ENCODE results near the gene ZNF536.

Gene ZNF536

GRCh38 chr19:30539981-30540380 is 167.8 kb downstream of the ZNF536 start:
- no peak for DNase-seq

DNA sequence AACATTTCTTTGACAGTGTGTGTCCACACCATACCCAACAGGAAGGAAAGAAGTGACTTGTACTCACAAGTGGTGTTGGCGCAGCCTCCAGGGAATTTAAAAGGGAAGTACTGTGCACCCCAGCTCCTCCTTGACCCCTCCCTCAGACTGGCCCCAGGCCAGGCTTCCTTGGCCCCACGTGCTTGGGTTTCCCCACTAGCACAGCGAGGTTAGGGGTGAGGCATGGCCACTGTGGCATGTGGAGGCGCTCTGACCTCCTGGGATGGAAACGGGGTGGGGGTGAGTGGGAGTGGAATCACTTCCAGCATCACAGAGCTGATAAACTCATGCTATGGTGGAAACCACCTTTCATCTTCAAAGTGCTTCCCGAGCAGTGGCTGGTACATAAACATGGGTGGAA is 168.6 kb downstream of the ZNF536 start:
- DNase-seq: no peak

- DNase-seq: no peak
These were observed 169.4 kb downstream of the ZNF536 start for GRCh38 chr19:30541575-30541974.

DNA sequence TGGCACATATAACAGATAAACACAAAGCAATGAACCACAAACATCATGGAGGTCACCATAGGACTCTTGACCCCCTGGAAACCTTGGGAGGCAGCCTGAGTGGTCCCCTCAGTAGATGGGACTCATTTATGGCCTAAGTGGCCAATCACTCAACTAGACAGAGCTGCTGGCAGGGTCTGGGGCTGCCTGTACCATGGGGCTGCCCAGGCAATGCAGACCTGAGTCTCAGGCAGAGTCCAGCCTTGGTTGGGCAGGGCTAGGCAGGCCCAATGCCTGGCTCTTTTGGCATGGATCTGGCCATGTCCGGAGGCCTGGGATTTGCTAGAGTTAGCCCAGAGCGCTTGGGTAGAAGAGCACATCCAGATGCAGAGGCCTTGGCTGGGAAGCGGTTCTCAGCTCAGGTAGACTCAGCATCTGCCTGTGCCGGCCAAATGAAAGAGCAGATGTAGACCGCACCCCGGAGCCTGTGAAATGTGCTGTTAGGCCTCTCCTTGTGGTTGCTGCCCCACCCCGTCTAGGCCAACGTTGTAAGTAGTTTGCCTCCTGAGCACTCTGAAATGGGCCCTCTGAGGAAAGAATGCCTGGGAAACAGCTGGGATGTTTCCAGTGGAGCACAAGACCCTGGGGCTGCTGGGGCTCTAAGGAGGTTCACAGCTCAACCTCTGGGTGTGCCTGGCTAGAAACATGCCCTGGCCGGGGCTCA is 171.2 kb downstream of the ZNF536 start:
- no peak for DNase-seq

GRCh38 chr19:30545752-30546151 is 173.6 kb downstream of the ZNF536 start:
- DNase-seq: no peak

GRCh38 chr19:30546332-30546731 is 174.1 kb downstream of the ZNF536 start:
- no peak for DNase-seq

GRCh38 chr19:30547246-30547645 is 175.1 kb downstream of the ZNF536 start:
- no peak for DNase-seq

GRCh38 chr19:30549151-30549550 is 177.0 kb downstream of the ZNF536 start:
- no peak for DNase-seq

GRCh38 chr19:30551271-30551670 is 179.1 kb downstream of the ZNF536 start:
- no peak for DNase-seq

DNA sequence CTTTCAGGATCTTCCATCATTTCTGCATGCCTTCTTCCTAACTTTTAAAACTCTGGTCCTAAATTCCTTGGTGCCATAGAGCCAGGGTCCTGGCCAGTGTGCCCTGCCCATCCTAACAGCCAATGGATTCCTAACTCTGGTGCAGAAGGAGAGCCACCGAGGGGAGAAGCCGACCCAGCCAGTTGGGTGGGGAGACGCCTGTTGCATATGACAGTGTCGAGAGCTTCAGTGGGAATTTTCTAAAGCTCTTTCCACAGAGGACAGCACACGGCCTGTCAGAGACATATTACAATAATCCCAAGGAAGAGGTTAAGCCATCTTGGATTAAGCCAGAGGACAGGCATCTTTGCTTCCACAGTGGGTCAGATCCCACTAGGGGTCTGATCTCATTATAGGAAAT is 180.4 kb downstream of the ZNF536 start:
- no peak for DNase-seq

- DNase-seq: no peak
These were observed 183.0 kb downstream of the ZNF536 start for GRCh38 chr19:30555075-30555790.

DNA sequence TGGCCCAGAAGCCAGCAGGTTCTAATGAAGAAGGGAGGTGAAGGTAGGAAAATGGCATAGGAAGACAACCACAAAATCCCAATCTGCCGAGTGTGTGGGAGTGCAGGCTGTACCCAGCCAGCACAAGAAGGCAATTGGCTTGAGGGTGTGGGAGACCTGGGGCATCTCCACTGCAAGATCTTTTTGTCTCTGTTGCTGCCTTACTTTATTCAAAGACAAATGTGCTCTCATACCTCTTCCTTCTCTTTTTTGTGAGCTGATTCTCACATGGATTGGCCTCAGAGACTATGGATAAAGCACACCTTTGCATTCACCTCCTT is 183.6 kb downstream of the ZNF536 start:
- DNase-seq: no peak

DNA sequence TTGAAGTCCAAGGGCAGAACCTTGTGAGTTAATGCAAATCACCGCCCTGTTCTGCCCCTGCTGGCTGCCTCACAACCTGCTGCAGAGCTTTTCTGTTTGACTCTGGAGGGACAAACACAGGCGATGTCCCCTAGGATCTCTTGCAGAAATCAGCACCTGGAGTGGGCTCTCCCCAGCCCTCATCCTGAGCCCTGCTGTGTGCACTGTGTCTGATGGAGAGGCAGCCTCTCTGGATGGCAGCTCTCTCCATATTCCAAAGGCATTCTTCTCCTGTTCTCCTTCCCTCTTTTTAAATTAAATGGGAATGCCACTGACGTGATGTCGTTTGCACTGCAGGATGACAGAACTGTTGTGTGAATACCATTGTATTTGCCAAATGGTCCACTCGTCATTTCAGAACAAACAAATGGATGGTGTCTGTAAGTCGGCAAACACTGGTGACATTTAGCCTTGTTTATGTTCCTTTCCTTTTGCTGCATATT is 184.1 kb downstream of the ZNF536 start:
- no peak for DNase-seq

GRCh38 chr19:30557212-30557611 is 185.0 kb downstream of the ZNF536 start:
- DNase-seq: no peak

GRCh38 chr19:30557927-30558557 is 185.9 kb downstream of the ZNF536 start:
- no peak for DNase-seq

DNA sequence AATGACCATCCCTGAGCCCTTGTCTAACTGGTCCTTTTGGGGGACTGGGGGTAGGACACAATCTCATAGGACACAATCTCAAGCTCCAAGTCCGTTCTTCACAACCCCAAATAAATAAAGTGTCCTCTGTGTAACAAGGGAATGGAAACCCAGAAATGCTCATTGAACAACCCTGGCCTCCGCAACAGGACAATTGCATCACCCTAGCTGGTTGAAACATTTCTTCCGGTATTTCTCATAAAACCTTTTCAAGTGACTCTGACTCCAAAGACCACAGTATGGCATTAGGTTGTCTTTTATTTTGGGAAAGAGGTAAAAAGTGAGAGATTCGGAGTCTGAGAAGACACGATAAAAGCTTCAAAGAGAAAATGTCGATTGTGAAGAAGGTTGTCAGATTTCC is 186.6 kb downstream of the ZNF536 start:
- no peak for DNase-seq

- DNase-seq: no peak
These were observed 187.3 kb downstream of the ZNF536 start for GRCh38 chr19:30559446-30559845.

- DNase-seq: no peak
These were observed 190.8 kb downstream of the ZNF536 start for GRCh38 chr19:30562981-30563380.

DNA sequence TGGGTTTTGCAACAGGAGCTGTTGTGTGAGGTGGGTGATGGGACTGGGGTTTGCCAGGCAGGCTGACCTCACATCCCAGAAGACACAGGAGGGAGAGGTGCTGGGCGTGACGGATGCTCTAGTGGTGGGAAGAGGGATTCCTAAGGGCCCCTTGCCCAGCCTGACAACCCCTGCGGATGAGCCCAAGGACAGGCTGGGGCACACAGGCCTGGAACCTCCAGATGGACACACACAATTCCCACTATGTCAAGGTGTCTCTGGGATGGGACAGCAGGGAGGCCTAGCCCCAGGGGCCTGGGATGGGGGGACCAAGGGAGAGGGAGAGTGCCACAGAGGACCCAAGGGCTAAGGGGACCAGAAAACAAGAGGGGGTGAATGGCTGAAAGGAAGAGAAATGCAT is 191.5 kb downstream of the ZNF536 start:
- DNase-seq: no peak

- DNase-seq: no peak
These were observed 192.4 kb downstream of the ZNF536 start for GRCh38 chr19:30564551-30565011.

- DNase-seq: no peak
These were observed 193.5 kb downstream of the ZNF536 start for GRCh38 chr19:30565636-30566035.

GRCh38 chr19:30566681-30567420 is 194.7 kb downstream of the ZNF536 start:
- DNase-seq: no peak

GRCh38 chr19:30567536-30568232 is 195.5 kb downstream of the ZNF536 start:
- DNase-seq: no peak
